Cardiac ventricle fibroblast (primary cell): ENCODE results near the gene PCDHB14. TPM values are rescaled to one million over a fixed set of nuclear protein-coding genes. Genes with fewer than 3 reads are reported as not detected.

Experiments
- total RNA-seq: library from RNA; depleted of rRNA; stranded (reverse); fragments of >200 nt; gene quantifications from 2 replicates; pipeline ENCODE4 v1.2.3, GENCODE V29; 2015

Gene PCDHB14
- total RNA-seq, result 1.2 and 2.5 TPM in 2 replicates

GRCh38 chr5:141223112-141223783, at the start of gene PCDHB14:
Gene PCDHB14 (plus strand): TSS chr5:141223343. CDS start chr5:141223506, 163 bp downstream.

GRCh38 chr5:141177577-141178191, 45.5 kb upstream of the PCDHB14 start, which contains the start of gene PCDHB8:
Gene PCDHB8 (plus strand): TSS chr5:141177790. CDS start chr5:141178035, 245 bp downstream.

GRCh38 chr5:141182248-141182647, 40.9 kb upstream of the PCDHB14 start, which contains the start of gene PCDHB16:
Gene PCDHB16 (plus strand): TSS chr5:141182387. CDS start chr5:141182560, 173 bp downstream.

DNA sequence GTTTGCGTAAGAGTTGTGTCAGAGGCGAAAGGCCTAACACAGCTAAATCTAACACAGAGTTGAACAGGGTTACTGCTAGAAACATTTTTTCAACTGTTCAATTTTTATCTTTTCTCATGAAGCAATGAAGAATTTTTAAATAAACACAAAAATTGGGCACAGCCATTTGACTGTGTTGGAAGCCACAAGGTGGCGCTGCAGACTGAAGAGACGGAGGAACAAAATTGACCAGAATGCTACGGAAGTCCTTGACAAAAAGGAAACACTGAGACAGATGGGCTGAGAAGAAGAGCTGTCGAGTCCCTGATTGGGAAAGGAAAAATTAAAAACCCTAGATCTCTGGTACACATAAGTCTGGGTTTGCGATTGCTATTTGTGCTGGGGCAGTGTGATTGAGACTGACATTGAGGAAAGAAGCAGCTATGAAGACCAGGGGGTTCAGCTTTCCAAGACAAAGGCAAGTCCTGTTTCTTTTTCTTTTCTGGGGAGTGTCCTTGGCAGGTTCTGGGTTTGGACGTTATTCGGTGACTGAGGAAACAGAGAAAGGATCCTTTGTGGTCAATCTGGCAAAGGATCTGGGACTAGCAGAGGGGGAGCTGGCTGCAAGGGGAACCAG, 36.1 kb upstream of the PCDHB14 start, which contains the start of gene PCDHB9:
Gene PCDHB9, plus strand, starts transcription at position 265 of the 616 bp plus-strand sequence. Its CDS starts 158 bp downstream, at position 423.

GRCh38 chr5:141192110-141192725, 30.9 kb upstream of the PCDHB14 start, which contains the start of gene PCDHB10:
Gene PCDHB10 (plus strand): TSS chr5:141192353. CDS start chr5:141192553, 200 bp downstream.

DNA sequence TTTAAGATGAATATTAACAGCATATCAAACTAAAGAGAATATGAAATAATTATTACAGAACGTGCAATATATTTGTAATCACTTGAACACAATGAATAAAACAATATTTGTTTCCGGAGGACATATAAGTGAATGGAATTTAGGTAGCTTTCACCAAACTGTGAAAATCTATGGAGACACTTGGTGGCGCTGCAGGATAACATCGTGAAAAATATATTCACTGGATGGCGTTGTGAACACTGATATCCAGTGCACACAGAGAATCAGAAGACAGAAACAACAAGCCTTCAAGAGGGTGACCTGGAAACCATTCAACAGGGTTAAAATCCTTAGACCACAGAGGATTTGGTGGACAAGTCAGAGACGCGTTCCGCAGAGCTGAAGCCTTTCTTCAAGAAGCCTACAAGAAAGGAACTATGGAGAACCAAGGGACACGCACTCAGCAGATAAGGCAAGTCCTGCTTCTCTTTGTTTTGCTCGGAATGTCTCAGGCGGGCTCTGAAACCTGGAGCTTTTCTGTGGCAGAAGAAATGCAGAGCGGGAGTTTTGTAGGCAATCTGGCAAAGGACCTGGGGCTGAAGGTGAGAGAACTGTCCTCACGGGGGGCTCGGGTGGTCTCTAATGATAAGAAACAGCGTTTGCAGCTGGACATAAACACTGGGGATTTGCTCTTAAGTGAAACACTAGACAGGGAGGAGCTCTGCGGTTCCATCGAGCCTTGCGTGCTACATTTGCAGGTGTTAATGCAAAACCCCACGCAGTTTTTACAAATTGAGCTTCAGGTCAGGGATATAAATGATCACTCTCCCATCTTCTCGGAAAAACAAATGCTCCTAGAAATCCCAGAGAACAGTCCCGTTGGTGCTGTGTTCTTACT, 23.5 kb upstream of the PCDHB14 start, which contains the start of gene PCDHB11:
Gene PCDHB11, plus strand, starts transcription at position 269 of the 877 bp plus-strand sequence. Its CDS starts 148 bp downstream, at position 417.

GRCh38 chr5:141208478-141208877, 14.7 kb upstream of the PCDHB14 start, which contains the start of gene PCDHB12:
Gene PCDHB12 (plus strand): TSS chr5:141208719. CDS start chr5:141208908, 189 bp downstream.

DNA sequence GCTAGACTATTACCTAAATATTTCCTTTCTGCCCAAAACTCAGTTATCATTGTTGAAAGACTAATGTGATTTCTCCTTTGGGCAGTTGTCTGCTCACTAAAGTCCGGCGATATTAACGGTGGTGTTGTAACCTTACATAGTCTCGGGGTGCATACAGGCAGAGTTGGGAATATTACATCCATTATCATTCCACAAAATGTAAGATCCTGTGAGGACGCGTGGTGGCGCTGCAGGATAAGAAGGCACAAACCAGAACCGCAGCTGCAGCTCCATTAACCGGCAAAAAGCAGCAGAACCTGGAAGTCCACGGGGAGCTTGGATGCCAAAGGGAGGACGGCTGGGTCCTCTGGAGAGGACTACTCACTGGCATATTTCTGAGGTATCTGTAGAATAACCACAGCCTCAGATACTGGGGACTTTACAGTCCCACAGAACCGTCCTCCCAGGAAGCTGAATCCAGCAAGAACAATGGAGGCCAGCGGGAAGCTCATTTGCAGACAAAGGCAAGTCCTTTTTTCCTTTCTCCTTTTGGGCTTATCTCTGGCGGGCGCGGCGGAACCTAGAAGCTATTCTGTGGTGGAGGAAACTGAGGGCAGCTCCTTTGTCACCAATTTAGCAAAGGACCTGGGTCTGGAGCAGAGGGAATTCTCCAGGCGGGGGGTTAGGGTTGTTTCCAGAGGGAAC, 9.3 kb upstream of the PCDHB14 start, which contains the start of gene PCDHB13:
Gene PCDHB13, plus strand, starts transcription at position 264 of the 684 bp plus-strand sequence. Its CDS starts 205 bp downstream, at position 469.

DNA sequence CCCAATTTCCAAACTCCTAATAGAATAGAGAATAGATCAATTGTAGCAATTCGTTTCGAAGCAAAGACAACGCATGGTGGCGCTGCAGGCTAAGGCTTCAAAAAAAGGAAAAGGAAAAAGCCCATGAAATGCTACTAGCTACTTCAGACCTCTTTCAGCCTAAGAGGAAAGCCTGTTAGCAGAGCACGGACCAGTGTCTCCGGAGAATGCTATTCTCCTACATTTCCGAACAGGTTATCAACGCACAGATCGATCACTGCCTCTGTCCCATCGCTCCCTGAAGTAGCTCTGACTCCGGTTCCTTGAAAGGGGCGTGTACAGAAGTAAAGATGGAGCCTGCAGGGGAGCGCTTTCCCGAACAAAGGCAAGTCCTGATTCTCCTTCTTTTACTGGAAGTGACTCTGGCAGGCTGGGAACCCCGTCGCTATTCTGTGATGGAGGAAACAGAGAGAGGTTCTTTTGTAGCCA, 22.1 kb downstream of the PCDHB14 start, which contains the start of gene PCDHB15:
Gene PCDHB15, plus strand, starts transcription at position 146 of the 468 bp plus-strand sequence. Its CDS starts 184 bp downstream, at position 330.

Other genes with a start within 250 kb of the PCDHB14 start
- not detected in 2 replicates for gene PCDHB1, start 172.0 kb upstream of the PCDHB14 start, total RNA-seq
- gene PCDHB2, start 128.7 kb upstream of the PCDHB14 start, total RNA-seq, result 1.9 TPM in 2 replicates
- gene PCDHB3, start 122.9 kb upstream of the PCDHB14 start, total RNA-seq, result 0.34 and 1.1 TPM in 2 replicates
- 0.64 and 0.75 TPM in 2 replicates for gene PCDHB4, start 101.5 kb upstream of the PCDHB14 start, total RNA-seq
- gene PCDHB5, start 88.1 kb upstream of the PCDHB14 start, total RNA-seq, result 1.1 and 2.2 TPM in 2 replicates
- gene PCDHB6, start 73.3 kb upstream of the PCDHB14 start, total RNA-seq, result 0.06 and 0.39 TPM in 2 replicates
- gene PCDHB7, start 50.7 kb upstream of the PCDHB14 start, total RNA-seq, result 1.2 and 1.3 TPM in 2 replicates
- 0.12 and 1.1 TPM in 2 replicates for gene PCDHB8, start 45.6 kb upstream of the PCDHB14 start, total RNA-seq
- gene PCDHB16, start 41.0 kb upstream of the PCDHB14 start, total RNA-seq, result 0.81 and 1.0 TPM in 2 replicates
- 0.56 and 1.0 TPM in 2 replicates for gene PCDHB9, start 36.2 kb upstream of the PCDHB14 start, total RNA-seq
- 0.56 and 1.2 TPM in 2 replicates for gene PCDHB10, start 31.0 kb upstream of the PCDHB14 start, total RNA-seq
- gene PCDHB11, start 23.7 kb upstream of the PCDHB14 start, total RNA-seq, result 0.34 and 0.62 TPM in 2 replicates
- 0.29 and 0.56 TPM in 2 replicates for gene PCDHB12, start 14.6 kb upstream of the PCDHB14 start, total RNA-seq
- gene PCDHB13, start 9.4 kb upstream of the PCDHB14 start, total RNA-seq, result 1.4 and 1.7 TPM in 2 replicates
- 1.6 and 1.7 TPM in 2 replicates for gene PCDHB15, start 22.1 kb downstream of the PCDHB14 start, total RNA-seq
- 0.12 TPM in 1 of 2 replicates, not detected in the other for gene SLC25A2, start 80.7 kb downstream of the PCDHB14 start, total RNA-seq
- gene TAF7, start 97.4 kb downstream of the PCDHB14 start, total RNA-seq, result 47.1 and 52.2 TPM in 2 replicates
- gene PCDHGA1, start 107.2 kb downstream of the PCDHB14 start, total RNA-seq, result 0.19 and 1.3 TPM in 2 replicates
- gene PCDHGA2, start 115.4 kb downstream of the PCDHB14 start, total RNA-seq, result 3.5 and 5.2 TPM in 2 replicates
- 5.1 and 8.1 TPM in 2 replicates for gene PCDHGA3, start 120.5 kb downstream of the PCDHB14 start, total RNA-seq
- 1.6 and 2.6 TPM in 2 replicates for gene PCDHGB1, start 126.8 kb downstream of the PCDHB14 start, total RNA-seq
- gene PCDHGA4, start 131.7 kb downstream of the PCDHB14 start, total RNA-seq, result 5.8 and 6.8 TPM in 2 replicates
- gene PCDHGB2, start 136.7 kb downstream of the PCDHB14 start, total RNA-seq, result 4.5 and 6.7 TPM in 2 replicates
- gene PCDHGA5, start 140.8 kb downstream of the PCDHB14 start, total RNA-seq, result 3.0 and 3.1 TPM in 2 replicates
- gene PCDHGB3, start 146.9 kb downstream of the PCDHB14 start, total RNA-seq, result 3.2 and 3.8 TPM in 2 replicates
- gene PCDHGA6, start 150.5 kb downstream of the PCDHB14 start, total RNA-seq, result 6.9 and 10.2 TPM in 2 replicates
- 9.9 and 10.7 TPM in 2 replicates for gene PCDHGA7, start 159.4 kb downstream of the PCDHB14 start, total RNA-seq
- gene PCDHGB4, start 164.4 kb downstream of the PCDHB14 start, total RNA-seq, result 14.1 and 14.6 TPM in 2 replicates
- 1.4 and 1.5 TPM in 2 replicates for gene PCDHGA8, start 169.3 kb downstream of the PCDHB14 start, total RNA-seq
- 32.0 and 38.0 TPM in 2 replicates for gene PCDHGB5, start 174.6 kb downstream of the PCDHB14 start, total RNA-seq
- 5.3 and 6.2 TPM in 2 replicates for gene PCDHGA9, start 179.4 kb downstream of the PCDHB14 start, total RNA-seq
- gene PCDHGB6, start 184.7 kb downstream of the PCDHB14 start, total RNA-seq, result 2.6 and 3.6 TPM in 2 replicates
- gene PCDHGA10, start 189.6 kb downstream of the PCDHB14 start, total RNA-seq, result 8.7 and 11.3 TPM in 2 replicates
- 19.9 and 21.6 TPM in 2 replicates for gene PCDHGB7, start 194.3 kb downstream of the PCDHB14 start, total RNA-seq
- 15.6 and 18.8 TPM in 2 replicates for gene PCDHGA11, start 197.7 kb downstream of the PCDHB14 start, total RNA-seq
- 41.9 and 43.9 TPM in 2 replicates for gene PCDHGA12, start 207.2 kb downstream of the PCDHB14 start, total RNA-seq